ENCODE measurements around the gene FOXP1. TPM values are rescaled to one million over a fixed set of nuclear protein-coding genes. Genes with fewer than 3 reads are reported as not detected.

FOXP1 gene
- total RNA-seq, 4 donors from 2014 or later: 49.8 to 157 (median 71.9) TPM

GRCh38 chr3:71461749-71462483 lies 121.6 kb downstream of the FOXP1 start:
- Histone ChIP-seq H3K27me3 (no peaks in the 10 kb centered on the region), H3K36me3 (no peaks in the 10 kb centered on the region), H3K9me3 (no peaks in the 10 kb centered on the region), H3K27ac (no peak overlapping the region), H3K4me3 (no peak overlapping the region), H3K4me1 (peaks cover 2% of the 10 kb centered on the region)
- DNase-seq (ENCODE audit: low spot score in 2 of 2): no peak
- WGBS: 91% methylated on average over 9 of the region's 9 CpGs
- no peak for TF ChIP-seq CTCF (IDR thresholded peaks at IDR 0.05)
- TF ChIP-seq POLR2AphosphoS5 (IDR thresholded peaks at IDR 0.05): no peak
- TF ChIP-seq EP300 (IDR thresholded peaks at IDR 0.05): no peak
- no peak for TF ChIP-seq POLR2A (IDR thresholded peaks at IDR 0.05)

- no peaks in the 10 kb centered on the region for H3K27me3 ChIP-seq
- no peak for DNase-seq (ENCODE audit: low spot score in 2 of 2)
- TF ChIP-seq POLR2A (IDR thresholded peaks at IDR 0.05) (no peak), CTCF (IDR thresholded peaks at IDR 0.05) (no peak), EP300 (IDR thresholded peaks at IDR 0.05) (no peak), POLR2AphosphoS5 (IDR thresholded peaks at IDR 0.05) (no peak)
- peaks cover 3% of the 10 kb centered on the region for H3K4me1 ChIP-seq
- H3K9me3 ChIP-seq: no peaks in the 10 kb centered on the region
- no peaks in the 10 kb centered on the region for H3K36me3 ChIP-seq
- H3K27ac ChIP-seq: no peak overlapping the region
- no peak overlapping the region for H3K4me3 ChIP-seq
- WGBS: 91% methylated on average over 9 of the region's 9 CpGs
Measured at GRCh38 chr3:71461114-71461513, 122.4 kb downstream of the FOXP1 start.

GRCh38 chr3:71458895-71459294 lies 124.6 kb downstream of the FOXP1 start:
- WGBS: 93% methylated on average over 1 of the region's 1 CpG
- TF ChIP-seq CTCF (IDR thresholded peaks at IDR 0.05): no peak
- no peak for TF ChIP-seq POLR2AphosphoS5 (IDR thresholded peaks at IDR 0.05)
- TF ChIP-seq POLR2A (IDR thresholded peaks at IDR 0.05): no peak
- Histone ChIP-seq H3K4me3 (no peak overlapping the region), H3K4me1 (peaks cover 3% of the 10 kb centered on the region), H3K9me3 (no peaks in the 10 kb centered on the region), H3K27ac (no peak overlapping the region), H3K27me3 (no peaks in the 10 kb centered on the region), H3K36me3 (no peaks in the 10 kb centered on the region)
- DNase-seq (ENCODE audit: low spot score in 2 of 2): no peak

- Histone ChIP-seq H3K27ac (no peak overlapping the region), H3K4me3 (no peak overlapping the region), H3K9me3 (no peaks in the 10 kb centered on the region), H3K36me3 (no peaks in the 10 kb centered on the region), H3K4me1 (peaks cover 5% of the 10 kb centered on the region), H3K27me3 (no peaks in the 10 kb centered on the region)
- TF ChIP-seq POLR2AphosphoS5 (IDR thresholded peaks at IDR 0.05) (no peak), EP300 (IDR thresholded peaks at IDR 0.05) (no peak), POLR2A (IDR thresholded peaks at IDR 0.05) (no peak), CTCF (IDR thresholded peaks at IDR 0.05) (no peak)
- WGBS: 59% methylated on average over 1 of the region's 1 CpG
- DNase-seq (ENCODE audit: low spot score in 2 of 2): no peak
Measured at GRCh38 chr3:71456826-71457225, 126.7 kb downstream of the FOXP1 start.

GRCh38 chr3:71456156-71456555 lies 127.4 kb downstream of the FOXP1 start:
- Histone ChIP-seq H3K4me1 (peaks cover 5% of the 10 kb centered on the region), H3K27ac (no peak overlapping the region), H3K36me3 (no peaks in the 10 kb centered on the region), H3K4me3 (no peak overlapping the region), H3K9me3 (no peaks in the 10 kb centered on the region), H3K27me3 (no peaks in the 10 kb centered on the region)
- TF ChIP-seq CTCF (IDR thresholded peaks at IDR 0.05): no peak
- TF ChIP-seq POLR2AphosphoS5 (IDR thresholded peaks at IDR 0.05): no peak
- no peak for TF ChIP-seq POLR2A (IDR thresholded peaks at IDR 0.05)
- no peak for TF ChIP-seq EP300 (IDR thresholded peaks at IDR 0.05)
- WGBS: 70% methylated on average over 4 of the region's 4 CpGs
- DNase-seq (ENCODE audit: low spot score in 2 of 2): no peak
